Endothelial cell of umbilical vein (primary cell): ENCODE data around the gene CHCHD3. TPM values are rescaled to one million over a fixed set of nuclear protein-coding genes. Genes with fewer than 3 reads are reported as not detected.

ENCODE experiments used
- BruUV-seq: library from RNA; stranded (reverse); fragments of 400-500 nt; replicated peaks from 2 replicates; lab custom pipeline; 2021; lab: Mats Ljungman, UMichigan
- CTCF ChIA-PET: fragments of 300-600, 350-600 bp; sonication (Branson Sonifier 250); formaldehyde crosslinking; loops from one replicate; lab custom pipeline; 2021; ENCODE audit warnings: antibody characterized with exemption, inconsistent platforms; lab: Charles Lee
- POLR2A ChIA-PET: fragments of 300-600, 350-600 bp; sonication (Branson Sonifier 250); formaldehyde crosslinking; loops from one replicate; lab custom pipeline; 2021; ENCODE audit warnings: antibody characterized with exemption, inconsistent platforms; lab: Charles Lee
- DNase-seq: peaks from one replicate; pipeline ENCODE4 v3.0.0-alpha.2; 2011; ENCODE audit warnings: low read depth, low spot score
- FAIRE-seq: peaks from 2 replicates; lab custom pipeline; 2011; peaks lifted over from hg19 to GRCh38; lab: Jason Lieb, UNC
- H2AFZ ChIP-seq: 2 replicates; pipeline ENCODE4 v1.6.0; 2012; ENCODE audit warnings: low read depth, low read length, control low read depth, inconsistent platforms
- H3K27ac ChIP-seq: 2 replicates; pipeline ENCODE4 v1.5.1; 2011; ENCODE audit warnings: low read depth, mild to moderate bottlenecking, control low read depth, low read length, moderate library complexity; ENCODE audit not compliant: insufficient read depth
- H3K27me3 ChIP-seq, 2 experiments: 2 replicates each; pipeline versions ENCODE4 v1.6.0 to v1.6.1; 2011; ENCODE audit warnings: low read length in 2 of 2, mixed read lengths in 1 of 2; ENCODE audit not compliant: control insufficient read depth in 2 of 2, insufficient read depth in 2 of 2
- H3K36me3 ChIP-seq, 2 experiments: 2 replicates in 1 of 2; 3 replicates in 1 of 2; pipeline ENCODE4 v1.5.1; 2011; ENCODE audit warnings: low read length in 2 of 2, mild to moderate bottlenecking in 1 of 2, moderate library complexity in 1 of 2; ENCODE audit not compliant: control insufficient read depth in 2 of 2, insufficient read depth in 2 of 2; ENCODE audit errors: extremely low read depth in 1 of 2
- H3K4me1 ChIP-seq: 3 replicates; pipeline ENCODE4 v1.5.1; 2011; ENCODE audit warnings: mild to moderate bottlenecking, low read length; ENCODE audit not compliant: control insufficient read depth, insufficient read depth; ENCODE audit errors: extremely low read depth
- H3K4me2 ChIP-seq: 2 replicates; pipeline ENCODE4 v1.6.1; 2011; ENCODE audit warnings: low read length, control low read depth, mixed read lengths; ENCODE audit not compliant: insufficient read depth
- H3K4me3 ChIP-seq, 3 experiments: fragments of 200-600 bp in 1 of 3; sonication (generic), shearing (Covaris generic) in 1 of 3; replicated peaks in 1 of 3; 2 replicates each; pipeline ENCODE4 v1.5.1; 2011 to 2016; ENCODE audit warnings: control low read depth in 3 of 3, low read length in 3 of 3, mild to moderate bottlenecking in 2 of 3, inconsistent platforms in 1 of 3, low read depth in 1 of 3, moderate library complexity in 1 of 3; ENCODE audit not compliant: insufficient read depth in 1 of 3
- H3K79me2 ChIP-seq: 2 replicates; pipeline ENCODE4 v1.6.0; 2012; ENCODE audit warnings: low read length, inconsistent platforms; ENCODE audit not compliant: control insufficient read depth, insufficient read depth
- H3K9ac ChIP-seq: replicated peaks from 2 replicates; pipeline ENCODE3; 2011; ENCODE audit warnings: low read length, control low read depth; ENCODE audit not compliant: insufficient read depth; ENCODE audit errors: extremely low read depth
- H3K9me1 ChIP-seq: replicated peaks from 3 replicates; pipeline ENCODE4 v1.6.0; 2011; ENCODE audit warnings: mild to moderate bottlenecking, low read length; ENCODE audit not compliant: control insufficient read depth, insufficient read depth; ENCODE audit errors: extremely low read depth
- H3K9me3 ChIP-seq: replicated peaks from 2 replicates; pipeline ENCODE4 v1.5.1; 2012; ENCODE audit warnings: low read length, inconsistent platforms; ENCODE audit not compliant: control insufficient read depth, insufficient read depth
- H4K20me1 ChIP-seq: replicated peaks from 2 replicates; pipeline ENCODE3; 2011; ENCODE audit warnings: mild to moderate bottlenecking, low read length; ENCODE audit not compliant: control insufficient read depth, insufficient read depth; ENCODE audit errors: extremely low read depth
- EZH2 ChIP-seq: IDR thresholded peaks from 2 replicates; pipeline ENCODE4 v1.6.1; 2012; ENCODE audit warnings: borderline replicate concordance, low read depth, mild to moderate bottlenecking, moderate library complexity, low read length, inconsistent platforms; ENCODE audit not compliant: severe bottlenecking
- FOS ChIP-seq: IDR thresholded peaks from 2 replicates; pipeline ENCODE4 v1.6.1; 2011; ENCODE audit warnings: mild to moderate bottlenecking, low read length, moderate library complexity, borderline replicate concordance; ENCODE audit not compliant: insufficient read depth
- GATA2 ChIP-seq: IDR thresholded peaks from 2 replicates; pipeline ENCODE4 v1.7.0; 2011; ENCODE audit warnings: low read depth, mild to moderate bottlenecking, moderate library complexity, mixed read lengths, low read length; ENCODE audit not compliant: insufficient read length, insufficient read depth
- JUN ChIP-seq: IDR thresholded peaks from 2 replicates; pipeline ENCODE4 v1.6.1; 2011; ENCODE audit warnings: borderline replicate concordance, low read depth; ENCODE audit not compliant: insufficient read length, insufficient read depth
- MYC ChIP-seq: IDR thresholded peaks from one replicate; pipeline ENCODE4 v1.6.1; 2011; ENCODE audit warnings: mild to moderate bottlenecking, low read depth, low read length
- POLR2A ChIP-seq: IDR thresholded peaks from 2 replicates; pipeline ENCODE4 v1.6.1; 2012; ENCODE audit warnings: low read depth, mild to moderate bottlenecking, control low read depth, low read length
- POLR2AphosphoS5 ChIP-seq: IDR thresholded peaks from 2 replicates; pipeline ENCODE4 v1.6.1; 2012; ENCODE audit warnings: low read depth, mild to moderate bottlenecking, control low read depth, low read length, moderate library complexity; ENCODE audit not compliant: insufficient read depth
- dilution Hi-C: fragments of 300-500 bp; cut with MboI; formaldehyde crosslinking; loops from one replicate; pipeline ENCODE4 v1.15.0; 2019; ENCODE audit warnings: low sequenced_read_pairs; ENCODE audit not compliant: extremely low pct_ligation_motif_present
- intact Hi-C: fragments of 100-400 bp; cut with micrococcal nuclease; formaldehyde crosslinking; loops from one replicate; pipeline ENCODE4 v1.10.0; 2022
- polyA plus RNA-seq, 4 experiments: library from polyadenylated mRNA; depleted of rRNA in 3 of 4; stranded (reverse) in 3 of 4; unstranded in 1 of 4; fragments of >200 nt; gene quantifications; 2 replicates each; pipeline versions ENCODE4 v1.2.1 to v1.2.3, GENCODE V29; 2011 to 2012; ENCODE audit warnings: missing spikeins in 1 of 4
- total RNA-seq: library from RNA; stranded (reverse); gene quantifications from 2 replicates; pipeline ENCODE4 v1.2.3, GENCODE V29; 2021
- TF ChIP-seq, protein P1 (sequence below), 2 donors: IDR thresholded peaks; 1 replicate in 1 of 2; 2 replicates in 1 of 2; pipeline ENCODE4 v1.5.1; 2011; ENCODE audit warnings: low read length in 2 of 2, mild to moderate bottlenecking in 2 of 2, moderate library complexity in 2 of 2, control low read depth in 1 of 2, inconsistent platforms in 1 of 2, low read depth in 1 of 2; ENCODE audit not compliant: insufficient read depth in 1 of 2; ENCODE audit errors: extremely low read depth in 1 of 2
- TF ChIP-seq, protein P2 (sequence below): IDR thresholded peaks from 2 replicates; pipeline ENCODE4 v1.6.1; 2011; ENCODE audit not compliant: insufficient read depth, insufficient read length

The CHCHD3 gene
- total and polyA plus RNA-seq, 2 donors (not counting 3 experiments of a cell fraction or from before 2014, with no cell fraction given), result 22.0 to 63.7 TPM

GRCh38 chr7:132854238-132854637, 227.7 kb downstream of the CHCHD3 start:
- no peak overlapping the region for H3K4me2 ChIP-seq
- H3K9me1 ChIP-seq, result no peaks in the 10 kb centered on the region
- no peaks in the 10 kb centered on the region for H3K36me3 ChIP-seq
- FAIRE-seq (no peak), DNase-seq (no peak)
- intact Hi-C loops, result no loop called here
- H3K4me3 ChIP-seq, result no peak overlapping the region
- dilution Hi-C loops, result no loop called here
- ChIA-PET POLR2A (no interaction called here), CTCF (no interaction called here)
- no peak for TF ChIP-seq EZH2
- no peak for TF ChIP-seq JUN
- no peak for TF ChIP-seq GATA2
- no peak for TF ChIP-seq POLR2A
- TF ChIP-seq POLR2AphosphoS5, result no peak
- TF ChIP-seq, protein P1, sequence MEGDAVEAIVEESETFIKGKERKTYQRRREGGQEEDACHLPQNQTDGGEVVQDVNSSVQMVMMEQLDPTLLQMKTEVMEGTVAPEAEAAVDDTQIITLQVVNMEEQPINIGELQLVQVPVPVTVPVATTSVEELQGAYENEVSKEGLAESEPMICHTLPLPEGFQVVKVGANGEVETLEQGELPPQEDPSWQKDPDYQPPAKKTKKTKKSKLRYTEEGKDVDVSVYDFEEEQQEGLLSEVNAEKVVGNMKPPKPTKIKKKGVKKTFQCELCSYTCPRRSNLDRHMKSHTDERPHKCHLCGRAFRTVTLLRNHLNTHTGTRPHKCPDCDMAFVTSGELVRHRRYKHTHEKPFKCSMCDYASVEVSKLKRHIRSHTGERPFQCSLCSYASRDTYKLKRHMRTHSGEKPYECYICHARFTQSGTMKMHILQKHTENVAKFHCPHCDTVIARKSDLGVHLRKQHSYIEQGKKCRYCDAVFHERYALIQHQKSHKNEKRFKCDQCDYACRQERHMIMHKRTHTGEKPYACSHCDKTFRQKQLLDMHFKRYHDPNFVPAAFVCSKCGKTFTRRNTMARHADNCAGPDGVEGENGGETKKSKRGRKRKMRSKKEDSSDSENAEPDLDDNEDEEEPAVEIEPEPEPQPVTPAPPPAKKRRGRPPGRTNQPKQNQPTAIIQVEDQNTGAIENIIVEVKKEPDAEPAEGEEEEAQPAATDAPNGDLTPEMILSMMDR (IDR thresholded peaks at IDR 0.05; ENCODE audit: extremely low read depth in 1 of 2, insufficient read depth in 1 of 2, low read depth in 1 of 2, low read length in 2 of 2), result no peak
- TF ChIP-seq, protein P2, sequence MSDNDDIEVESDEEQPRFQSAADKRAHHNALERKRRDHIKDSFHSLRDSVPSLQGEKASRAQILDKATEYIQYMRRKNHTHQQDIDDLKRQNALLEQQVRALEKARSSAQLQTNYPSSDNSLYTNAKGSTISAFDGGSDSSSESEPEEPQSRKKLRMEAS, result no peak
- no peak for TF ChIP-seq MYC
- no peak for TF ChIP-seq FOS
- H2AFZ ChIP-seq, result no peak overlapping the region
- BruUV-seq, result no TSS peak
- H3K27me3 ChIP-seq, result no peaks in the 10 kb centered on the region
- no peaks in the 10 kb centered on the region for H4K20me1 ChIP-seq
- no peak overlapping the region for H3K9ac ChIP-seq
- H3K27ac ChIP-seq, result no peak overlapping the region
- H3K79me2 ChIP-seq, result no peaks in the 10 kb centered on the region
- H3K4me1 ChIP-seq, result no peaks in the 10 kb centered on the region
- H3K9me3 ChIP-seq, result no peaks in the 10 kb centered on the region
